ENCODE results near the gene CD302. TPM values are rescaled to one million over a fixed set of nuclear protein-coding genes. Genes with fewer than 3 reads are reported as not detected.
"Not testable (repeated sequence)": the region's sequence is repeated elsewhere in the genome, so short reads cannot be mapped to it uniquely, and the experiment has no call there.

Gene CD302
- total RNA-seq, 4 donors from 2014 or later = 6.7 to 10.3 (median 7.7) TPM

- no peaks in the 10 kb centered on the region for H3K4me1 ChIP-seq
- H3K27me3 ChIP-seq = no peaks in the 10 kb centered on the region
- no peaks in the 10 kb centered on the region for H3K9me3 ChIP-seq
- in situ Hi-C loops (cut with MboI; ENCODE audit: low sequenced_read_pairs in 4 of 4) (no loop called here), intact Hi-C loops (cut with DNase I; ENCODE audit: low total_unique reads) (no loop called here)
- no peak overlapping the region for H3K4me3 ChIP-seq
- no peak for DNase-seq
- H3K36me3 ChIP-seq = no peaks in the 10 kb centered on the region
- no peak for TF ChIP-seq CTCF (IDR thresholded peaks at IDR 0.05 in 4 of 5, conservative IDR thresholded peaks at IDR 0.05 in 1 of 5)
- no peak for TF ChIP-seq POLR2A (IDR thresholded peaks at IDR 0.05)
- ATAC-seq = no peak
- no peak overlapping the region for H3K27ac ChIP-seq
These were observed 34.0 kb upstream of the CD302 start for GRCh38 chr2:159832026-159832425.

- intact Hi-C loops (cut with DNase I; ENCODE audit: low total_unique reads) (no loop called here), in situ Hi-C loops (cut with MboI; ENCODE audit: low sequenced_read_pairs in 4 of 4) (no loop called here)
- Histone ChIP-seq H3K27me3 (no peaks in the 10 kb centered on the region), H3K27ac (no peak overlapping the region), H3K36me3 (no peaks in the 10 kb centered on the region), H3K9me3 (no peaks in the 10 kb centered on the region), H3K4me1 (no peaks in the 10 kb centered on the region), H3K4me3 (no peak overlapping the region)
- ATAC-seq = no peak
- DNase-seq = no peak
- TF ChIP-seq POLR2A (IDR thresholded peaks at IDR 0.05) = no peak
- no peak for TF ChIP-seq CTCF (IDR thresholded peaks at IDR 0.05 in 4 of 5, conservative IDR thresholded peaks at IDR 0.05 in 1 of 5)
These were observed 31.4 kb upstream of the CD302 start for GRCh38 chr2:159829376-159829775.

GRCh38 chr2:159828738-159829137 lies 30.7 kb upstream of the CD302 start:
- no peak for ATAC-seq
- Histone ChIP-seq H3K36me3 (no peaks in the 10 kb centered on the region), H3K9me3 (no peaks in the 10 kb centered on the region), H3K27ac (no peak overlapping the region), H3K27me3 (no peaks in the 10 kb centered on the region), H3K4me3 (no peak overlapping the region), H3K4me1 (no peaks in the 10 kb centered on the region)
- TF ChIP-seq POLR2A (IDR thresholded peaks at IDR 0.05) = no peak
- TF ChIP-seq CTCF (IDR thresholded peaks at IDR 0.05 in 4 of 5, conservative IDR thresholded peaks at IDR 0.05 in 1 of 5) = no peak
- DNase-seq = no peak
- in situ Hi-C loops (cut with MboI; ENCODE audit: low sequenced_read_pairs in 4 of 4) = no loop called here
- intact Hi-C loops (cut with DNase I; ENCODE audit: low total_unique reads) = no loop called here

DNA sequence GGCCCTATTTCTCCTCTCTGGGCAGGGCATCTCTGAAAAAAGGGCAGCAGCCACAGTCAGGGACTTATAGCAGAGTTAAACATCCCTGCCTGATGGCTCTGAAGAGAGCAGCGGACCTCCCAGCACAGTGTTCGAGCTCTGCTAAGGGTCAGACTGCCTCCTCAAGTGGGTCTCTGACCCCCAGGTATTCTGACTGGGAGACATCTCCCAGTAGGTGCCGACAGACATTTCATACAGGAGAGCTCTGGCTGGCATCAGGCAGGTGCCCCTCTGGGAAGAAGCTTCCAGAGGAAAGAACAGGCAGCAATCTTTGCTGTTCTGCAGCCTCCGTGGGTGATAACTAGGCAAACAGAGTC lies 24.4 kb upstream of the CD302 start:
- in situ Hi-C loops (cut with MboI; ENCODE audit: low sequenced_read_pairs in 4 of 4) = not testable (repeated sequence)

GRCh38 chr2:159821775-159822477 lies 23.9 kb upstream of the CD302 start:
- H3K36me3 ChIP-seq; ATAC-seq; intact Hi-C loops (cut with DNase I; ENCODE audit: low total_unique reads); H3K27ac ChIP-seq; H3K9me3 ChIP-seq; DNase-seq; in situ Hi-C loops (cut with MboI; ENCODE audit: low sequenced_read_pairs in 4 of 4); H3K4me1 ChIP-seq; H3K4me3 ChIP-seq; H3K27me3 ChIP-seq: not testable (repeated sequence)

More for the DNA sequence above, 24.4 kb upstream of the CD302 start:
- H3K9me3 ChIP-seq; H3K27ac ChIP-seq; H3K36me3 ChIP-seq; DNase-seq; H3K4me3 ChIP-seq; H3K4me1 ChIP-seq; ATAC-seq; intact Hi-C loops (cut with DNase I; ENCODE audit: low total_unique reads); H3K27me3 ChIP-seq: not testable (repeated sequence)

DNA sequence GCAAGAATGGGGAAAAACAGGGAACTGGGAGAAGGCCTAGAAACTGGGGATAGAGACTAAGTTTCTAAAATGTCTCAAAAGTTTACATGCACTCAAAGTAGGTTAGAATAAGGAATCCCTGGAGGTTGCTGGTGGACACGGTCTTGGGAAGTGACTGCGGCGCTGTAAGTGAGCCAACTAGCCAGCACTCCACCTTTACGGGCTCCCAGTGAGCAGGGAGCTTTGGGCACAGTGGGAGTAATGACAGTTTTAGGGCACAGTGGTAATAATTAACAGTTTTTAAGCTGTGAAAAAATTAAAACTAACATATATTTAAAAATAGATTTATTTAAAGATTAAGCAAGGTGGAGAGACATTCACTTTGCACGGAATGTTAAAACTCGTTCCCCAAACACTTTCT lies 20.9 kb upstream of the CD302 start:
- Histone ChIP-seq H3K9me3 (no peaks in the 10 kb centered on the region), H3K4me1 (no peaks in the 10 kb centered on the region), H3K27ac (no peak overlapping the region), H3K4me3 (no peak overlapping the region), H3K36me3 (no peaks in the 10 kb centered on the region), H3K27me3 (no peaks in the 10 kb centered on the region)
- no peak for DNase-seq
- no peak for ATAC-seq
- TF ChIP-seq POLR2A (IDR thresholded peaks at IDR 0.05) = no peak
- TF ChIP-seq CTCF (IDR thresholded peaks at IDR 0.05 in 4 of 5, conservative IDR thresholded peaks at IDR 0.05 in 1 of 5) = no peak
- intact Hi-C loops (cut with DNase I; ENCODE audit: low total_unique reads) (no loop called here), in situ Hi-C loops (cut with MboI; ENCODE audit: low sequenced_read_pairs in 4 of 4) (no loop called here)
